GM19397 (cell line): ENCODE data around the gene P2RY8.

Source experiments
- ATAC-seq: cut with Tn5 transposase; IDR thresholded peaks from one replicate; pipeline ENCODE4 v1.9.1; 2021; ENCODE audit warnings: mild to moderate bottlenecking, moderate library complexity; ENCODE audit not compliant: unreplicated experiment

The P2RY8 gene

GRCh38 chrX:1420371-1420770 lies 116.6 kb downstream of the P2RY8 start:
- ATAC-seq = no peak

GRCh38 chrX:1419545-1420355 lies 117.2 kb downstream of the P2RY8 start:
- ATAC-seq = no peak

- ATAC-seq = no peak
Measured at GRCh38 chrX:1418901-1419544, 118.0 kb downstream of the P2RY8 start.

GRCh38 chrX:1417921-1418771 lies 118.8 kb downstream of the P2RY8 start:
- ATAC-seq = no peak

- no peak for ATAC-seq
Measured at GRCh38 chrX:1416965-1417760, 119.8 kb downstream of the P2RY8 start.

- ATAC-seq = no peak
Measured at GRCh38 chrX:1416327-1416784, 120.6 kb downstream of the P2RY8 start.
